T47D (cell line): ENCODE results near the gene CHD2.
A peak's percentile ranks its signal among the peaks of the same experiment; 100 is the strongest.

Experiments used
- DNase-seq, 2 experiments: peaks; one replicate each; pipeline versions ENCODE4 v3.0.0 to v3.0.0-alpha.2; 2011 to 2012; ENCODE audit warnings: low read depth in 1 of 2, low spot score in 1 of 2
- JUND ChIP-seq: IDR thresholded peaks from 2 replicates; pipeline ENCODE4 v1.6.1; 2012; ENCODE audit warnings: low read depth
- in situ Hi-C: cut with HindIII; loops from 2 replicates; pipeline ENCODE4 v1.10.0; 2016; ENCODE audit warnings: low sequenced_read_pairs, low pct_unique_long_range_greater_than_20kb

Gene CHD2

DNA sequence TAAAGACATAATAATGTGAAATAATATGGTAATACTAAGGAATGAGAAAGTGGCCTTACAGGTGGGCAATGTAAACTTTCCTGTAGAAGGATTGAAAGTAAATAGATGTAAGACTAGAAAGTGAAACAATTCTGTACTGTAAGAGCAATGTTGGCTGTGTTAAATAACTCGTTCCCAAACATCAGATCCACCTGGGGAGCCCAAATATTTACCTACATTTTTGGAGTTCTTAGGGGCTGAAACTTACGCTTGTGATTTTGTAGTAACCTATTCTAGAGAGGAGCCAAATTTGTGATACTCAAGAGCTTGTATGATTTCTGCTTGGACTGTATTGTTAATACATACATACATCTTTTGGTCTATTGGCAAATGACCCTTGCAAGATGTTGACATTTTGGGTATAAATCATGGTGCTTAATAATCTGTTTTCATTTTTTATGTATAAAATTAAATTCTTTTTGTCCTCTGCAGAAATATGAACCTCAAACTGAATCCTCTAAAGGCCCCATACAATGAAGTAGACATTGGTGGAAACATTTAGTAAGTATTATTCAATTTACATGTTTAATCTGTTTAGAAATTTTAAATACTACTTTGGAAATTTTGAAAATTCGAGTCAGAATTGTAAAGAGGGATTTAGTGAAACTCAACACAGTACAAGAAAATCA, 8.5 kb upstream of the CHD2 start:
- DNase-seq, result peak in 1 of 2 experiments; percentile 77
- no peak for TF ChIP-seq JUND
- in situ Hi-C loops, result no loop called here

DNA sequence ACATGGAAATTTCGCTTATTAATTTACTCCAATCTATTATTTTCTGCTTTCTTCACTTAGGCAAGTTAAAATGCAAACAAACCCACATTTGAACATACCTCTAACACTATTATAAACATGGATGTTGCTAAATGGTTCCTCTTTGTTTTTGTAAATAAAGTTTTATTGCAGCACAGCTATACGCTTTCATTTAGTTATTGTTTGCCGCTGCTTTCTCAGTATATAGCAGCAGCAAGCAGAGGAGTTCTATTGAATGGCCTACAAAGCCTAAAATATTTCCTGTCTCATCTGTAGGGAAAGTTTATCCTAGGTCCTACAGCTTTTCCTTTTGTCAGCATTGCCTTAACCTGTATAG, 7.9 kb upstream of the CHD2 start:
- in situ Hi-C loops, result no loop called here
- peak in 1 of 2 experiments; percentile 41 for DNase-seq
- TF ChIP-seq JUND, result no peak

DNA sequence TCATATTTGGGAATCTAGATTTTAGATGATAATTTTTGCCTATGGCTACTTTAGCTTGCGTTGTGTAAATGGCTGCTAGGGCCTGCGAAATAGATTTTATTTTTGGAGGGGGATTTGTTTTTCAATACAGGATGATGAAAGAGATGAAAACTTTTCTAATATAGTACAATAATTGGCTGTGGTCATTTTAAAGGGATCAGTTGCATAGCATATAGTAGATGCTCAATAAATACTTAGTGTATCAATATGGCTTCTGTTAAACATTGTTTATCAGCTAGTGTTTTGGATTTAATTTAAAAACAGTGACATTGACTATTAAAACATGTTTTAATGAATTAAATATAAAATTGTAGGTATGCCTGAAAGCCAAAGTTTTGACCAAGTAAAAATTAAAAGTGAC, 6.9 kb upstream of the CHD2 start:
- DNase-seq, result no peak
- TF ChIP-seq JUND, result no peak
- in situ Hi-C loops, result no loop called here

DNA sequence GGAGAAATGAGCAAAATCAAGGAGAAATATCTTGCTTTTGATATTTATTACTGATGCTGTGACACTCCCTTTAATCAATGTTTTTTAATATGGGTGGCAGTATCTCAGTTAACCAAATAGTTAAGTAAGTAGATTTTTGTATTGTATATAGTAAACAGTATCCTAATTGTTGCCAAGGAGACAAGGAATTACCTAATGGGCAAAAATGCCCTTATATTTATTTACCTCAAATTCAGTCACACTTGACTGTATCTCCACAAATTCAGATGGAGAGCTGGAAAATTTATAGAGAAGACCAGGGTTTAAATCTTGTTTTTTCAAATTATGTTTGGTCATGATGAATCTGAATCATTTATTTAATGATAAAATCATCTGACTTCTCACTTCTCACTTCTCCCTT, 3.6 kb upstream of the CHD2 start:
- in situ Hi-C loops, result no loop called here
- DNase-seq, result no peak
- no peak for TF ChIP-seq JUND

DNA sequence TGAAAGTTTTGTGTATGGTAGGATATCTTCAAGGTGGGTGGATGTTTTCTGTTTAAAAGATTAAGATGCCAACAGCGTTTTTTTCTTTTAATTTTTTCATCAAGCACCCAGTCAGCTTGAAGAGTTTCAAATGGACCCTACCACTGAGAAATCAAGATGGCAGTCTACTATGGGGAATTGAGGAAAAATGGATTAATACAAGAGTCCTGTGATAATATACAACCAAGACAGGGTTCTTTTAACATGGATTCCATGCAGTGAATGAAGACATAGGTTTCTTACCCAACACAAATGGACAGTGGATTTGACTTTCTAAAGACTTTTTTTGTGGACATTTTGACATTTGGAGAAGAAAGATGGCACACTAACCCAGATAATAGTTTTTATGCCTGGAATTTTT, 2.5 kb upstream of the CHD2 start:
- in situ Hi-C loops, result no loop called here
- DNase-seq, result no peak
- no peak for TF ChIP-seq JUND

DNA sequence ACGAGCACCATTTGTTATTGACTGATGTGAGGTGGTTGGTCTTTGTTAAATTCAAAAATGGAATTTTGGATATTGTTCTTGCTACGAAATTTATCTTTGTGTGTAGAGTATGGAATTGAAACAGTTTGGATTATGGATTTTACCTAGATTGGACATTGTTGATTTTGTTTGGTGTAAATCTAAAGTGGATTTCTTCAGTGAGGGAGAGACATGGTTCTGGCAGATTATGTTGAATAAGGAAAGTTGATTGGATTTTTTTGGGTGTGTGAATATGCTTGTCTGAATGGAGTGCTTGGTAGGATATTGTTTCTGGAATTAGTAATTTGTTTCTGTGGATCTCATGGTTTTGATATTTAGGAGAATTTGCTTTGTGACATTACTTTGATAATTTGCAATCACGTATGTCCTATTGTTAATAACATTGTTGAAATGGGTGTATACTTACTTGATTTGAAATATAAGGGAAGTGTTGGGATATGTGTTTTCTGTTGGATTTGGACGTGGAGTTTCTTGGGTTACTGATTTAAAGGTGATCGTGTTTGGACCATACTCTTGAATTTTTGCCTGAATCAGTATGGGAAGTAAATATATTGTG, 1.0 kb upstream of the CHD2 start:
- in situ Hi-C loops, result no loop called here
- TF ChIP-seq JUND, result no peak
- DNase-seq, result no peak

DNA sequence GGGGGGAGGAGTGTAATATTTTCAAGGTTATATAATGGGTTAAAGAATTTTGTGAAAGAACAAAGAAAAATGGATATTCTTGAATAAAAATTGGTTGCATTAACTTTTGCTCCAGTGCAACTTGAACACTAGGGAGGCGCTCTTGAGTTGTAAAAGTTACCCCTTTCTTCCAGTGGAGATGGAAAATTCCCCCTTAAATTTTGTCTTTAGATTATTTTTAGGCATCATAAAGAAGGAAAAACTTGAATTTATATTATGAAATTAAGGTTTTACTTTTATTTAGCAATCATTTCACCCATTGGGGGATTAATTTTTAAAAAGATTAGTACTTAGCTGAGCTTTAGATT, 550 bp upstream of the CHD2 start:
- no peak for DNase-seq
- no peak for TF ChIP-seq JUND
- in situ Hi-C loops, result no loop called here

DNA sequence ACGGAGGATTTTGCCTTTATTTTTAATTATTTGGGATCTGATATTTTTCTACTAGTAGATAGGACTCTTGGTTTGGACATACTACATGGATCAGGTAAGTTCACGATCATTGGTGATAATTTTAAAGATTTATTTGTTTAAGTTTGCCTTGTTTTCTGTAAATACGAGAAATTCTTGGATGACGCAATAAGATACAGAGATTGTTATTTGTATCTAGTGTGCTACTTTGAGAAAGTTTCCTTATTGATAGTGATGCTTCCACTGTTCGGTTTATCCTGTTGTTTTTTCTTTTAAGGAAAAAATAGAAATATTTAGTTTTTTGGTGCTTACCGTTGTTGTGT, 577 bp downstream of the CHD2 start:
- in situ Hi-C loops, result no loop called here
- no peak for DNase-seq
- no peak; the same call in 1 of the 2 replicates for TF ChIP-seq JUND

DNA sequence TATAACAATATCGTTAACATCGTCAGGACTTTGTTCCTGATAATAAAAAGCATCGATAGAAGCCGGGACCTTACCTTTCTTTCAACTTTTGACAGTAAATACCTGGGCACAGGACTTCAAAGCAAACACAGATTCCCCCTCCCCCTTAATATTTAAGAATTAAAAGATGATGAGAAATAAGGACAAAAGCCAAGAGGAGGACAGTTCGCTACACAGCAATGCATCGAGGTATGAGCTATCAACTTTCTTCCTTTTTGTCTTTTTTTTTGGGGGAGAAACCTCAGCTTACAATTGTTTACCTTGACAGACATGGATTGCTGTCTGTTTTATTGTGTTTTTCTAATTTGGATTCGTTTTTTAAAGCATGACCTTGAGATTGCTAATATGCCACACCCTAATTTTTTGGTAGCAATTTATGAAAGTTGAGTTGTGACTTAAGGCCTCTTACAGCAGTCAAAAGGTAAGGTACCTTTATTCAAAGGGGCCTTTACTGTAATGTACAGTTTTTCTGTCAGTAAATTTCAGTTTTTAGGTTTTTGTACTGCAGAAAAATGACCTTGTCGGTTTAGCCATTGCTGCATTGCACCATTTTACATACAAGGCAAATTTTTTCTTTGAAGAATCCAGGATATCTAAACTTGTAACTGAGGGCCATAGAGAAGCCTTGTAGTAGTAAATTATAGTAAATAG, 1.1 kb downstream of the CHD2 start:
- DNase-seq, result no peak
- in situ Hi-C loops, result no loop called here
- no peak for TF ChIP-seq JUND

DNA sequence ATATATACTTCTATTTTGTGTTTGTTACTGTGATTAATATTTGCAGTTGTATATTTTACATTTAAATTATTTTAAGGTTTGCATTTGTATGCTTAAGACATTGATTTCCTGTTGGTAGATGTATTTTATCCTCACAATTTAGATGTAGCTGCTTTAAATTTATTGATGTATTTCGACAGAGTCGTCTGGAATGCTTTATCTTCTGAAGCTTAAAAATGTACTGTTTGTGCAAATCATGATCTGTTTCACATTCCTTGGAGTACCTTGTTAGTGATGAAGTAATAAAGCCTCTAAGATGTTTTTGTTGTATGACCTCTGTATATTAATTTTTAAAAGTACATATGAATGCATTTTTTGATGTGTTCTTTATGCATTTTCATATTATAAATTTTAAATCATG, 1.9 kb downstream of the CHD2 start:
- in situ Hi-C loops, result no loop called here
- DNase-seq, result no peak
- TF ChIP-seq JUND, result no peak

DNA sequence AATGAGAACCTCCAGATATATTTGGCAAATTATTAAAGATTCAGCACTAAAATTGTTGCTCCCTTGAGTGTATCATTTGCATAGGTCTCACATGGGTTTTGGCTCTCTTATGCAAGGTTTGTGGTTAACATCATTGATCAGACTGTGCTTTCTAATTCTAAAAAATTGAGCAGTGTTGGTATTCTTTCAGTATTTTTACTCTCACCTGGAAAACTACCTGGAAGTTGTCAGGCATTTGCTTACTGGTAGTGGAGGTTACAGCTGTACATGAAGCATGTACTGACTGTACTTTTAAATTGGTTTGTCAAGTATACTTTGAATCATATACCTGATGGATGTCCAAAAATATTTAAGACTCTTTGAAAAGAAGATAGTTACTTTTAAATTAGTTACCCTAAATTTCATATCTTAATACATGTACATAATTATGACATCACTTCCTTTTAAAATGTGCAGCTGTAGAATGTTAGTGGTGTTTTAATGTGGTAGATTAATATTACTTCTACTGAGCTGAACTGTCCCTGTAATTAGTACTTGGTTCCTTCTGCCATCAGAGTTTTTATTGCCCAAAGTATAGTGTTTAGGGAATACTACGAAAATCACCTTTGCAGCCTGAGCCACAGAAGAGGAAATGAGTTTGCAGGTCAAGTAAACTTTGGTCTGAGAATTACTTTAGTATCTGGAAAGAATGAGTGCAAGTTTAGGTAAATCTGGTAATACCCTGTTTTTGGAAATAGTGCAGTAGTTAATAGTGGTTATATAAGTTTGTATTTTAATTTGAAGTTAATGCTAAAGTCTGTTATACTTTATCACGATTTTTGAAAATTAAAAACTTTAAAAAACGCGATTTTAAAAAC, 2.8 kb downstream of the CHD2 start:
- in situ Hi-C loops, result no loop called here
- DNase-seq, result no peak
- no peak for TF ChIP-seq JUND

DNA sequence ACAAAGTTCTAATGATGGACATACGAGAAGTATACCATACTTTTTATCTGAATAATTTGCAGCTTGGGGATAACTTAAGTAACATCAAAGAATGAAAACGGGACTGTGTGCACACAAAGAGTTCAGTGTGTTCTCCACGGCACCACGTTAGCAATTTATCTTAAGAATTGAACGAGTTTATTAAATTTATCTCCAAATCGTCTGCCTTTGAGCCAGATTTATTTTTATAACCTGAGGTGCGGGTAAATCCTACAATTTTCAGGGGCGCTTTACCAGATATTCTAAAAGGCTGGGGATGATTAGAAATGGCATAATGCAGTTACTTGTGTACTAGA, 3.5 kb downstream of the CHD2 start:
- in situ Hi-C loops, result no loop called here
- no peak for TF ChIP-seq JUND
- DNase-seq, result no peak
